GM19043 (cell line): Measurements from ENCODE around the gene SLC39A1.

Experiments used
- ATAC-seq: cut with Tn5 transposase; IDR thresholded peaks from one replicate; pipeline ENCODE4 v1.9.1; 2021; ENCODE audit warnings: low read depth; ENCODE audit not compliant: unreplicated experiment

Gene SLC39A1

GRCh38 chr1:153977250-153978240, 14.2 kb upstream of the SLC39A1 start, which contains the start of gene JTB:
Gene JTB (minus strand): TSS chr1:153977674. CDS start chr1:153977252, 422 bp downstream.
- ATAC-seq, result no peak

- no peak for ATAC-seq
Measured at GRCh38 chr1:153976819-153977249, 13.5 kb upstream of the SLC39A1 start.

GRCh38 chr1:153973525-153973924, 10.2 kb upstream of the SLC39A1 start:
- no peak for ATAC-seq

- no peak for ATAC-seq
Measured at GRCh38 chr1:153973071-153973470, 9.7 kb upstream of the SLC39A1 start.

GRCh38 chr1:153970346-153970745, 7.0 kb upstream of the SLC39A1 start:
- ATAC-seq, result no peak

- ATAC-seq, result no peak
Measured at GRCh38 chr1:153968972-153969371, 5.6 kb upstream of the SLC39A1 start.

- no peak for ATAC-seq
Measured at GRCh38 chr1:153968408-153968807, 5.1 kb upstream of the SLC39A1 start.

- no peak for ATAC-seq
Measured at GRCh38 chr1:153968000-153968363, 4.6 kb upstream of the SLC39A1 start.

GRCh38 chr1:153967107-153967999, 4.0 kb upstream of the SLC39A1 start, which contains the start of gene CREB3L4:
Gene CREB3L4 (plus strand): TSS chr1:153967902. CDS start chr1:153968526, 624 bp downstream.
- ATAC-seq, result peak; percentile 80

GRCh38 chr1:153963850-153964331, 554 bp upstream of the SLC39A1 start:
- ATAC-seq, result no peak

- no peak for ATAC-seq
Measured at GRCh38 chr1:153962088-153963029, 978 bp downstream of the SLC39A1 start.

- no peak for ATAC-seq
Measured at GRCh38 chr1:153961421-153961820, 1.9 kb downstream of the SLC39A1 start.

GRCh38 chr1:153960206-153960605, 3.1 kb downstream of the SLC39A1 start:
- no peak for ATAC-seq

GRCh38 chr1:153959454-153959853, 3.9 kb downstream of the SLC39A1 start:
- no peak for ATAC-seq

- no peak for ATAC-seq
Measured at GRCh38 chr1:153958961-153959260, 4.4 kb downstream of the SLC39A1 start.

GRCh38 chr1:153958111-153958960, 5.0 kb downstream of the SLC39A1 start, which contains the start of gene CRTC2:
Gene CRTC2 (minus strand): TSS chr1:153958612. CDS start chr1:153958497, 115 bp downstream.
- peak; percentile 76 for ATAC-seq

GRCh38 chr1:153957744-153958110, 5.6 kb downstream of the SLC39A1 start:
- ATAC-seq, result no peak

GRCh38 chr1:153956997-153957715, 6.2 kb downstream of the SLC39A1 start:
- no peak for ATAC-seq
